ENCODE data around the gene NFU1.
"Not testable (repeated sequence)": the region's sequence is repeated elsewhere in the genome, so short reads cannot be mapped to it uniquely, and the experiment has no call there.

NFU1 gene

GRCh38 chr2:69386360-69386759 lies 50.9 kb downstream of the NFU1 start:
- no peak for DNase-seq

- no peak for DNase-seq
Observed at GRCh38 chr2:69385443-69386151, 51.6 kb downstream of the NFU1 start.

- DNase-seq, result no peak
Observed at GRCh38 chr2:69384618-69385081, 52.6 kb downstream of the NFU1 start.

GRCh38 chr2:69383176-69383812 lies 53.9 kb downstream of the NFU1 start:
- no peak for DNase-seq

- no peak for DNase-seq
Observed at GRCh38 chr2:69382547-69382946, 54.7 kb downstream of the NFU1 start.

- no peak for DNase-seq
Observed at GRCh38 chr2:69381337-69381737, 55.9 kb downstream of the NFU1 start.

GRCh38 chr2:69380072-69380917 lies 56.9 kb downstream of the NFU1 start:
- no peak for DNase-seq

GRCh38 chr2:69376403-69376802 lies 60.8 kb downstream of the NFU1 start:
- no peak for DNase-seq

- peak; percentile 53 for DNase-seq
Observed at GRCh38 chr2:69375494-69376353, 61.5 kb downstream of the NFU1 start.

- DNase-seq, result no peak
Observed at GRCh38 chr2:69372767-69373166, 64.5 kb downstream of the NFU1 start.

- DNase-seq, result no peak
Observed at GRCh38 chr2:69369802-69370201, 67.4 kb downstream of the NFU1 start.

GRCh38 chr2:69368588-69368987 lies 68.6 kb downstream of the NFU1 start:
- DNase-seq, result no peak

GRCh38 chr2:69359371-69359770 lies 77.9 kb downstream of the NFU1 start:
- DNase-seq, result no peak

- no peak for DNase-seq
Observed at GRCh38 chr2:69358914-69359313, 78.3 kb downstream of the NFU1 start.

GRCh38 chr2:69356471-69356870 lies 80.8 kb downstream of the NFU1 start:
- no peak for DNase-seq

- not testable (repeated sequence) for DNase-seq
Observed at GRCh38 chr2:69354976-69355375, 82.3 kb downstream of the NFU1 start.

GRCh38 chr2:69353360-69353759 lies 83.9 kb downstream of the NFU1 start:
- DNase-seq, result no peak

- no peak for DNase-seq
Observed at GRCh38 chr2:69348781-69349180, 88.5 kb downstream of the NFU1 start.
